H9 (cell line): ENCODE data around the gene ANKRD44. TPM values are rescaled to one million over a fixed set of nuclear protein-coding genes. Genes with fewer than 3 reads are reported as not detected.

Experiments
- DNase-seq: peaks from one replicate; pipeline ENCODE4 v3.0.0-alpha.2; 2017
- H2AFZ ChIP-seq: one replicate; pipeline ENCODE4 v1.6.1; 2013; ENCODE audit warnings: mild to moderate bottlenecking, low read length, control low read depth, moderate library complexity
- H2AK5ac ChIP-seq: 2 replicates; pipeline ENCODE4 v1.6.1; 2013; ENCODE audit warnings: low read length, control low read depth, mixed read lengths; ENCODE audit not compliant: insufficient read length
- H2BK120ac ChIP-seq: one replicate; pipeline ENCODE4 v1.6.1; 2013; ENCODE audit warnings: low read depth, mild to moderate bottlenecking, low read length, control low read depth, inconsistent platforms; ENCODE audit not compliant: poor library complexity, severe bottlenecking
- H2BK12ac ChIP-seq: 2 replicates; pipeline ENCODE4 v1.6.1; 2013; ENCODE audit warnings: low read length, control low read depth, mixed read lengths, low read depth; ENCODE audit not compliant: insufficient read length
- H2BK15ac ChIP-seq: 2 replicates; pipeline ENCODE4 v1.6.1; 2013; ENCODE audit warnings: low read depth, low read length, control low read depth
- H2BK20ac ChIP-seq: one replicate; pipeline ENCODE4 v1.6.1; 2013; ENCODE audit warnings: low read depth, mild to moderate bottlenecking, low read length, control low read depth, inconsistent platforms; ENCODE audit not compliant: poor library complexity, severe bottlenecking
- H2BK5ac ChIP-seq: 2 replicates; pipeline ENCODE4 v1.6.1; 2013; ENCODE audit warnings: low read length, control low read depth, mixed read lengths; ENCODE audit not compliant: insufficient read length
- H3K14ac ChIP-seq: 2 replicates; pipeline ENCODE4 v1.6.1; 2013; ENCODE audit warnings: low read length, control low read depth; ENCODE audit not compliant: insufficient read depth
- H3K18ac ChIP-seq: 2 replicates; pipeline ENCODE4 v1.6.1; 2013; ENCODE audit warnings: low read depth, mild to moderate bottlenecking, mixed read lengths, low read length, control low read depth; ENCODE audit not compliant: insufficient read length
- H3K23ac ChIP-seq: 2 replicates; pipeline ENCODE4 v1.6.1; 2013; ENCODE audit warnings: low read length, control low read depth, mixed read lengths, low read depth; ENCODE audit not compliant: insufficient read length
- H3K23me2 ChIP-seq: 2 replicates; pipeline ENCODE4 v1.6.1; 2013; ENCODE audit warnings: low read depth, mild to moderate bottlenecking, mixed read lengths, low read length, control low read depth; ENCODE audit not compliant: insufficient read length, poor library complexity, severe bottlenecking
- H3K27ac ChIP-seq: 2 replicates; pipeline ENCODE4 v1.5.1; 2013; ENCODE audit warnings: low read length, control low read depth, mixed read lengths, low read depth; ENCODE audit not compliant: insufficient read length
- H3K27me3 ChIP-seq: 2 replicates; pipeline ENCODE4 v1.6.1; 2013; ENCODE audit warnings: low read length, control low read depth, inconsistent platforms; ENCODE audit not compliant: insufficient read depth
- H3K4ac ChIP-seq: 2 replicates; pipeline ENCODE4 v1.6.1; 2013; ENCODE audit warnings: low read depth, mild to moderate bottlenecking, control low read depth, inconsistent platforms, low read length, moderate library complexity
- H3K4me1 ChIP-seq: 2 replicates; pipeline ENCODE4 v1.6.1; 2013; ENCODE audit warnings: low read length, control low read depth, inconsistent platforms; ENCODE audit not compliant: insufficient read depth
- H3K4me2 ChIP-seq: 2 replicates; pipeline ENCODE4 v1.6.1; 2013; ENCODE audit warnings: low read length, control low read depth, mixed read lengths; ENCODE audit not compliant: insufficient read length, insufficient read depth
- H3K56ac ChIP-seq: 2 replicates; pipeline ENCODE4 v1.6.1; 2013; ENCODE audit warnings: low read depth, mild to moderate bottlenecking, mixed read lengths, low read length, control low read depth; ENCODE audit not compliant: insufficient read length
- H3K79me1 ChIP-seq: 2 replicates; pipeline ENCODE4 v1.6.1; 2013; ENCODE audit warnings: low read depth, mild to moderate bottlenecking, moderate library complexity, low read length, control low read depth, inconsistent platforms; ENCODE audit not compliant: insufficient read depth, poor library complexity, severe bottlenecking
- H3K79me2 ChIP-seq: 2 replicates; pipeline ENCODE4 v1.6.1; 2013; ENCODE audit warnings: low read length, control low read depth, inconsistent platforms; ENCODE audit not compliant: insufficient read depth
- H3K9ac ChIP-seq: 2 replicates; pipeline ENCODE4 v1.6.1; 2013; ENCODE audit warnings: low read length, control low read depth, mixed read lengths; ENCODE audit not compliant: insufficient read length; ENCODE audit errors: extremely low read depth
- H3K9me3 ChIP-seq: one replicate; pipeline ENCODE4 v1.6.1; 2013; ENCODE audit warnings: low read depth, low read length, inconsistent platforms; ENCODE audit not compliant: control insufficient read depth
- H3T11ph ChIP-seq: one replicate; pipeline ENCODE4 v1.6.1; 2013; ENCODE audit warnings: mild to moderate bottlenecking, low read length, control low read depth, inconsistent platforms
- H4K20me1 ChIP-seq: one replicate; pipeline ENCODE4 v1.6.1; 2013; ENCODE audit not compliant: control insufficient read depth, insufficient read length, insufficient read depth
- H4K5ac ChIP-seq: 2 replicates; pipeline ENCODE4 v1.6.1; 2013; ENCODE audit warnings: low read depth, mild to moderate bottlenecking, mixed read lengths, low read length, control low read depth; ENCODE audit not compliant: insufficient read length
- H4K8ac ChIP-seq: replicated peaks from 2 replicates; pipeline ENCODE4 v1.6.1; 2013; ENCODE audit warnings: low read length, control low read depth, mixed read lengths, low read depth; ENCODE audit not compliant: insufficient read length
- H4K91ac ChIP-seq: 2 replicates; pipeline ENCODE4 v1.6.1; 2013; ENCODE audit warnings: low read depth, mild to moderate bottlenecking, moderate library complexity, mixed read lengths, low read length, control low read depth; ENCODE audit not compliant: insufficient read length
- H3K27ac Mint-ChIP-seq, 3 experiments: 2 replicates in 2 of 3; 3 replicates in 1 of 3; pipeline ENCODE4 v1.8.0; 2020 to 2021; ENCODE audit warnings: mixed read lengths in 3 of 3, mild to moderate bottlenecking in 1 of 3, moderate library complexity in 1 of 3
- H3K27me3 Mint-ChIP-seq: 2 replicates; pipeline ENCODE4 v1.8.0; 2021; ENCODE audit warnings: low read depth, mild to moderate bottlenecking, moderate library complexity, mixed read lengths
- H3K36me3 Mint-ChIP-seq, 3 experiments: 2 replicates in 2 of 3; 3 replicates in 1 of 3; pipeline ENCODE4 v1.8.0; 2020 to 2021; ENCODE audit warnings: low read depth in 3 of 3, mixed read lengths in 3 of 3; ENCODE audit not compliant: insufficient read depth in 1 of 3
- H3K4me1 Mint-ChIP-seq, 2 experiments: 2 replicates each; pipeline ENCODE4 v1.8.0; 2020; ENCODE audit warnings: mixed read lengths in 2 of 2
- H3K4me3 Mint-ChIP-seq, 2 experiments: 2 replicates in 1 of 2; 3 replicates in 1 of 2; pipeline ENCODE4 v1.8.0; 2020 to 2021; ENCODE audit warnings: mild to moderate bottlenecking in 2 of 2, mixed read lengths in 2 of 2, moderate library complexity in 1 of 2
- H3K9me3 Mint-ChIP-seq, 2 experiments: 2 replicates in 1 of 2; 3 replicates in 1 of 2; pipeline ENCODE4 v1.8.0; 2020; ENCODE audit warnings: mild to moderate bottlenecking in 2 of 2, mixed read lengths in 2 of 2, moderate library complexity in 1 of 2
- WGBS: extraction: QIAGEN DNeasy Blood & Tissue Kit; methylation state at CpG from one replicate; pipeline ENCODE4 v1.1.7; 2013; ENCODE audit warnings: missing lambda C conversion rate, low lambda C conversion rate, mixed read lengths; ENCODE audit not compliant: insufficient read length; ENCODE audit errors: extremely low coverage; 5-methylcytosine and 5-hydroxymethylcytosine counted together
- total RNA-seq: library from RNA; stranded (reverse); gene quantifications from 2 replicates; pipeline ENCODE4 v1.2.1, GENCODE V29; 2021
- TF ChIP-seq, protein P1 (sequence below): fragments of 200-600 bp; sonication (generic); conservative IDR thresholded peaks from 3 replicates; pipeline ENCODE4 v1.8.0; 2021; ENCODE audit warnings: antibody characterized with exemption, mild to moderate bottlenecking

ANKRD44 gene
- total RNA-seq, 1 experiment from 2014 or later: 1.9 TPM

DNA sequence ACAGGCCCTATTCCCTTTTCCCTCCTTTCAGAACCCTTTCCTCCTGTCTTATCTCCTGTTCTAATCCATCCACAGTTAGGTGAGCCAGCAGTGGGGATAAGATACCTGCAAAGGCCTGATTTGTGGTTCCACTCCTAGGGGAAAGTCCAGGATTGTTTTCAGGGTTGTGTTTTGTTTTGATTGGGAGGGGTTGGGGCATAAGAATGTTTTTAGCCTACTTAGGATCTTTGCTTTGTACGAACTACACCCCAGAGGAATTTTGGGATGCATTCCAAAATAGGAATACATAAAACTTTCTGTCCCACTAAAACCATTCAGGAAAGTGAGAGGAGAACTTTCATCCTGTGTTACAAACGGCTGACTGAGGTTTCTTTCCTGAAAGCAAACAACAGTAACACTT is 233.2 kb downstream of the ANKRD44 start:
- TF ChIP-seq, protein P1, sequence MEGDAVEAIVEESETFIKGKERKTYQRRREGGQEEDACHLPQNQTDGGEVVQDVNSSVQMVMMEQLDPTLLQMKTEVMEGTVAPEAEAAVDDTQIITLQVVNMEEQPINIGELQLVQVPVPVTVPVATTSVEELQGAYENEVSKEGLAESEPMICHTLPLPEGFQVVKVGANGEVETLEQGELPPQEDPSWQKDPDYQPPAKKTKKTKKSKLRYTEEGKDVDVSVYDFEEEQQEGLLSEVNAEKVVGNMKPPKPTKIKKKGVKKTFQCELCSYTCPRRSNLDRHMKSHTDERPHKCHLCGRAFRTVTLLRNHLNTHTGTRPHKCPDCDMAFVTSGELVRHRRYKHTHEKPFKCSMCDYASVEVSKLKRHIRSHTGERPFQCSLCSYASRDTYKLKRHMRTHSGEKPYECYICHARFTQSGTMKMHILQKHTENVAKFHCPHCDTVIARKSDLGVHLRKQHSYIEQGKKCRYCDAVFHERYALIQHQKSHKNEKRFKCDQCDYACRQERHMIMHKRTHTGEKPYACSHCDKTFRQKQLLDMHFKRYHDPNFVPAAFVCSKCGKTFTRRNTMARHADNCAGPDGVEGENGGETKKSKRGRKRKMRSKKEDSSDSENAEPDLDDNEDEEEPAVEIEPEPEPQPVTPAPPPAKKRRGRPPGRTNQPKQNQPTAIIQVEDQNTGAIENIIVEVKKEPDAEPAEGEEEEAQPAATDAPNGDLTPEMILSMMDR: no peak
- Histone ChIP-seq H2BK15ac (no peak overlapping the region), H3K56ac (no peak overlapping the region), H4K20me1 (no peaks in the 10 kb centered on the region), H3K9me3 (no peaks in the 10 kb centered on the region), H3K27me3 (no peaks in the 10 kb centered on the region), H2BK20ac (no peak overlapping the region), H2BK12ac (no peak overlapping the region), H2BK5ac (no peak overlapping the region), H2AFZ (no peak overlapping the region), H3K4me1 (0 out of 2 replicates have a peak, but pooled peaks cover 3% of the 10 kb centered on the region), H3K14ac (no peak overlapping the region), H4K91ac (no peak overlapping the region), H4K8ac (no peak overlapping the region), H3K9ac (no peak overlapping the region), H3K4me2 (no peak overlapping the region), H4K5ac (no peak overlapping the region), H2AK5ac (no peak overlapping the region), H3K23ac (no peak overlapping the region), H3K23me2 (no peaks in the 10 kb centered on the region), H3K79me2 (no peaks in the 10 kb centered on the region), H3K79me1 (no peaks in the 10 kb centered on the region), H3K18ac (no peak overlapping the region), H2BK120ac (no peak overlapping the region), H3T11ph (no peak overlapping the region), H3K4ac (no peak overlapping the region), H3K27ac (no peak overlapping the region)
- Mint-ChIP-seq H3K27ac (no peak overlapping the region), H3K9me3 (no peaks in the 10 kb centered on the region), H3K27me3 (no peaks in the 10 kb centered on the region), H3K36me3 (no peaks in the 10 kb centered on the region), H3K4me1 (peaks cover 0 to 5% of the 10 kb centered on the region in 2 experiments; a peak in 3 of 4 replicates), H3K4me3 (no peak overlapping the region)
- no peak for DNase-seq
- WGBS: no CpG with 5 or more reads among the region's 2 CpGs
